ENCODE data around the gene VEGFA.

VEGFA gene

DNA sequence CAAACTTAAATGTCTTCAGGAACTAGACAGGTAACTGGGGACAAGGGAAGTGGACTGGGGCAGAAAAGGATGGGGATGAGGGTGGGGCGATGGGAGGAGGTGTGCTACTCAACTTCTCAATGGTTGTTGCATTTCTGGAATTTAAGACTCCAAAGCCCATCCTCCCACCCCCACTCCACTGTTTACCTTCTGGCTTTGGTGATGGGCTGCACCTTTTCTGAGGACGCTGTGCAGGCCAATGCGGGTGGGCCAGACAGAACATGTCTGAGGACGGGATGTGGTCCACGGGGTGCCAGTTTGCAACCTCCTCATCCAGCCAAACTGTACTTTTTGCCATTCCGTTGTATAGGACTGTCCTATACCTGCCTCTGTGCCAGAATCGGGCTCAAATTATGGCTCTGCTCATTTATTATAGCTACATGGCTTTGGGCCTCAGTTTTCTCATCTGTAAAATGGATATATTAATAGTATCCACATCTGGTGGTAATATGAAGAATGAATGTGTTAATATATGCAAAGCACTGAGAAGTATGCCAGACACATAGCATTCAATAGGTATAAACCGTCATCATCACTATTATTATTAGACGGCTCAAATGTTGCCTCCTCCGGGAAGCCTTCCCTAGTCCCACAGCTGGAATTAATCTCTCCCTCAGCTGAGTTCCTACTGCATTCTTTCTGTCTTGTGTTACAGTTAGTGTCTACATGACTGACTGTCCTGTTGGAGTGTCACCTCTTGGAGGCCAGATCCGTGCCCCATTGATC is 31.0 kb upstream of the VEGFA start:
- no peak for DNase-seq (ENCODE audit: low read depth in 2 of 3, low spot score in 2 of 3)

DNA sequence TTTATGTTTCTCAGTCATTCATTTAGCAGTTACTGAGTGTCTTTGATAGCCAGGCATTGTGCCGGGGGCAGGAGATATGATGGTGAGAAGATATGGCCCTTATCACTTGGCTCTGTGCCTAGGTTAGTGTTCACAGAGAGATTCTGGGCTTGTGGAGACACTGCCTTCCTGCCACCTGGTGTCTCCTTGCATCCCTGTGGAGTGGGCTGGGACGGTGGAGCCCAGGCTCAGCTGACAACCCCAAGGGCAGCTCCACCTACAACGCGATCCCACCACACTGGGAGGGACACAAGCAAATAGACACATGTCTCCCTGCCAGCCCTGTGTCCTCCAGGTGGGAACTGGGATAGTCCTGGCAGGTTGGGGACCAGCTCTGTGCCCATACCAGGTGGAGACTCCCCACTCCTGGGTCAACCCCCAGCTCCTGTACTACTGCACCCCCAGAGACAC is 30.3 kb upstream of the VEGFA start:
- no peak for DNase-seq (ENCODE audit: low read depth in 2 of 3, low spot score in 2 of 3)

- no peak for DNase-seq (ENCODE audit: low read depth in 2 of 3, low spot score in 2 of 3)
Measured at GRCh38 chr6:43740321-43740960, 29.6 kb upstream of the VEGFA start.

- no peak for DNase-seq (ENCODE audit: low read depth in 2 of 3, low spot score in 2 of 3)
Measured at GRCh38 chr6:43740961-43741764, 28.8 kb upstream of the VEGFA start.

GRCh38 chr6:43741829-43742228 is 28.2 kb upstream of the VEGFA start:
- DNase-seq (ENCODE audit: low read depth in 2 of 3, low spot score in 2 of 3): no peak

- no peak for DNase-seq (ENCODE audit: low read depth in 2 of 3, low spot score in 2 of 3)
Measured at GRCh38 chr6:43742285-43742684, 27.7 kb upstream of the VEGFA start.

- DNase-seq (ENCODE audit: low read depth in 2 of 3, low spot score in 2 of 3): no peak
Measured at GRCh38 chr6:43742931-43743632, 26.9 kb upstream of the VEGFA start.

GRCh38 chr6:43743682-43744381 is 26.2 kb upstream of the VEGFA start:
- DNase-seq (ENCODE audit: low read depth in 2 of 3, low spot score in 2 of 3): no peak

DNA sequence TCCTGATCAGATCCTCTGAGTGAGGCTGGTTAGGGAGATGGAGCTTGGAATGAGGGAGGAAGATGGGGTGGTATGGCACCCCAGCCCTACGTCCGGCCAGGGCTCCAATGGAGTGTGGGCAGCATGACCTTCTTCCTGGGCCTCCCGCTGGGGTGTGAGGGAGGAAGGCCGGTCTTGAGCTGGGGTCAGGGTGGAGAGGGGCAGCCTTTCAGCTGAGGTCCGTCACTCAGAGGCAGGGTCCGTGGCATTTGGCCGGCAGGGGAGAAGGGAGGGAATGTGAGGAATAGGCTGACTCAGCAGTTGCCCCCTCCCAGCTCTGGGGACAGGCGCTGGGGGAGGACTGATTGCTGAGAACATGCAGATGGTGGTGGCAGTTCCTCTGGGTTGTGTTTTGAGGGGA is 25.5 kb upstream of the VEGFA start:
- no peak for DNase-seq (ENCODE audit: low read depth in 2 of 3, low spot score in 2 of 3)

DNA sequence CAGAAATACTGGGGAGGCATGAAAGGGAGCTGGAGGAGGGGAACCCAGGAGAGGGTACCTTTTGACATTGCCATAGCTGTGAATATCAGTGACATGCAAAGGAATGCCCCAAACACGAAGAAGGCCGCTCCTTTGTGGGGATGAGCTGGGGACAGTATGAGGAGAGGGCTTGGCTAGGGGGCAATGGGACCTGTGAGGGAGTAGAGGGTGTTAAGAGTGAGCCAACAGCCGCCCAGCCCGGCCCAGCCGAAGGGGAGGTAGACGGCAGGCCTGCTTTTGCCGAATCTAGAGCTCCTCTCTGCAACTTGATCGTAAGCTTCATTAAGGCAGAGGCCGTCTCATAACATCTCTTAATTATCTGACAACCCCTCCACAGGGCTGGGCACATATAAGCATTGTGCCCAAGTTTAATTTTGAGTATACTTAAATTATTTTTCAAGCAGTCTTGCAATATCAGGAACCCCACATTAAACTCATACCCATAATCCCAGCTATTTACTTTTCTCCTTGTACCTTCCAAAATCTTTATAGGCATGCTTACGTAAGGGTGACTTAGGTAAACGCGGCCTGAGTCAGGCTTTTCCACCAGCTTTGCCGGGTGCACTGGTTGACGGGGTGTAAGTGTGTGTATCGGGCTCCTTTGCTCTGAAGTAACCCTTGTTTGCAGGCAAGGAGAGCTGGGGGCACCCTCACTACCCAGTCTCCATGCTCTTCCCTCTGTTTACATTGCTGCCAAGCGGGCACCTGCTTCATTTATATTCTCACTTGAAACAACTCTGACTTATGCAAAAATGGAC is 24.9 kb upstream of the VEGFA start:
- no peak for DNase-seq (ENCODE audit: low read depth in 2 of 3, low spot score in 2 of 3)

DNA sequence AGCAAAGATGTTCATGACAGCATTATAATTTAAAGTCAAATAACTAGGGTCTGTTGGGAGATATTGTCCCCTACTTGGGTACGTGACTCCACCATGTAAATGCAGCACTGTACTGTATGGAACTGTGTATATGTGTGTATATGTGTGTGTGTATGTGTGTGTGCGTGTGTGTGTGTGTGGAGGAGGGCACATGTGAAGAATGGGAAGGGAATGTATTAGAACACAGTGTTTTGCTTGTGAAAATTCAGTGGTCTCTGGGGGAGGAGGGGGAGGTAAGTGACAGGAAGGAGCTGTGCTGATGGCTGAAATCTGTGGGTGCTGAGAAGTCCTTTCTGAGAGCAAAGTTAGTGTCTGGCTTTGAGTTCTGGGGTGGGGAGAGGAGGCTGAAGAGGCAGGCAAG is 23.9 kb upstream of the VEGFA start:
- no peak for DNase-seq (ENCODE audit: low read depth in 2 of 3, low spot score in 2 of 3)

- DNase-seq (ENCODE audit: low read depth in 2 of 3, low spot score in 2 of 3): no peak
Measured at GRCh38 chr6:43746613-43747102, 23.4 kb upstream of the VEGFA start.

- no peak for DNase-seq (ENCODE audit: low read depth in 2 of 3, low spot score in 2 of 3)
Measured at GRCh38 chr6:43747784-43748183, 22.2 kb upstream of the VEGFA start.

DNA sequence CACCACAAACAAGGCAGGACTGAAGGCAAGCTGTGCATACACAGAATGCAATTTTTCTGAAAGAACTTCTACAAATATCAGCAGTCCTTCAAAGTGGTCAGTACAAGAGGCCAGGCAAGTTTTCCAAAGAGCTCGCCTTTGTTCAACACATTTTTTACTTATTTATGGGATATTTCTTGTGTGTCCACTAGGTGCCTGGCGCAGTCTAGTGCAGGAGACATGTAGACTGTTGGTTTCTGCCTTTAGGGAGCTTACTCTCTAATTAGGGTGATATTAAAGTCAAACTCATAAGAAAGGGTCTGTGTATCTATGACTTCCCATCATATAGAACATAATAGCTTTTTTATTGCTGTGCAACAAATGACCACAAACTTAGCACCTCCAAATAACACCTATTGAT is 21.2 kb upstream of the VEGFA start:
- no peak for DNase-seq (ENCODE audit: low read depth in 2 of 3, low spot score in 2 of 3)

DNA sequence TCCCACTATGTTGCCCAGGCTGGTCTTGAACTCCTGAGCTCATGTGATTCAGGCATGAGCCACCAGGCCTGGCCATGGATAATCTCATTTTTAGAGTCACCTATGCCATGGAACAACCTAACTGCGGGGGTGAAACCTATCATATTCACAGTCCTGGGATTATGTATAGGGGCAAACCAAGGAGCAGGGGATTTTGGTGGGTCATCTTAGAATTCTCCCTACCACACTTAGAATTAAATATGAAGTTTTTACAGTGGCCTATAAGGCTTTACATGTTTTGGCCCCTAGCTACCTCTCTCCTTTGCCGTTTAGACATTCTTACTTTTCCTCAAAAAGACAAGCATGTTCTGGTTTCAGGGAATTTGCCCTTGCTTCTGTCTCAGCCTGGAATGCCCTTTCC is 20.6 kb upstream of the VEGFA start:
- DNase-seq (ENCODE audit: low read depth in 2 of 3, low spot score in 2 of 3): no peak

DNA sequence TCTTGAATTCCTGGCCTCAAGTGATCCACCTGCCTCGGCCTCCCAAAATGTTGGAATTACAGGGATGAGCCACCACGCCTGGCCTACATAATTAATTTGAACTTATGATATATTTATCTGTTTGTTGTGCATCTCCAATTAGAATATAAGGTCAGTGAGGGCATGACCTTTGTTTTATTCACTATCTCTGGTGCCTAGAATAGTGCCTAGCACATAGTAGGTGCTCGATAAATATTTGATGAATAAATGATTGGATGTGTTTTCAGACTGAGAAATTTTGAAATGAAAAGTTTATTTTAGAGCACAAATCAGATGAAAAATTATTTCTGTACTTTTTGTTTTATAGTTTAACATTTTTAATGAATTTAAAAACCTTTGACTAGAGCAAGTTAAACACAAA is 19.4 kb upstream of the VEGFA start:
- DNase-seq (ENCODE audit: low read depth in 2 of 3, low spot score in 2 of 3): no peak

- no peak for DNase-seq (ENCODE audit: low read depth in 2 of 3, low spot score in 2 of 3)
Measured at GRCh38 chr6:43753570-43754183, 16.3 kb upstream of the VEGFA start.

- DNase-seq (ENCODE audit: low read depth in 2 of 3, low spot score in 2 of 3): no peak
Measured at GRCh38 chr6:43757966-43758616, 11.9 kb upstream of the VEGFA start.

GRCh38 chr6:43758617-43759050 is 11.4 kb upstream of the VEGFA start:
- no peak for DNase-seq (ENCODE audit: low read depth in 2 of 3, low spot score in 2 of 3)
